CD8-positive, alpha-beta memory T cell (primary cell): ENCODE results near the gene LRCH4. TPM values are rescaled to one million over a fixed set of nuclear protein-coding genes. Genes with fewer than 3 reads are reported as not detected.
"Not testable (repeated sequence)": the region's sequence is repeated elsewhere in the genome, so short reads cannot be mapped to it uniquely, and the experiment has no call there.

Experiments
- CTCF ChIA-PET: fragments of 350-600 bp; sonication (Branson Sonifier 250); formaldehyde crosslinking; loops from one replicate; lab custom pipeline; 2021; ENCODE audit warnings: antibody characterized with exemption; lab: Charles Lee
- POLR2A ChIA-PET: fragments of 350-600 bp; sonication (Branson Sonifier 250); formaldehyde crosslinking; loops from one replicate; lab custom pipeline; 2021; ENCODE audit warnings: antibody characterized with exemption; lab: Charles Lee
- DNase-seq, 5 donors: peaks; one replicate each; pipeline versions ENCODE4 v3.0.0 to v3.0.0-alpha.2; 2020 to 2022; ENCODE audit warnings: mixed read lengths in 1 of 5
- H3K27ac ChIP-seq: one replicate; pipeline ENCODE4 v1.7.0; 2013; ENCODE audit warnings: low read depth, mild to moderate bottlenecking, low read length, moderate library complexity
- H3K27me3 ChIP-seq: 2 replicates; pipeline ENCODE4 v1.7.0; 2013; ENCODE audit warnings: low read length, mild to moderate bottlenecking; ENCODE audit not compliant: insufficient read depth, poor library complexity, severe bottlenecking
- H3K36me3 ChIP-seq: 2 replicates; pipeline ENCODE4 v1.7.0; 2013; ENCODE audit warnings: mild to moderate bottlenecking, low read length, moderate library complexity; ENCODE audit not compliant: insufficient read depth
- H3K4me1 ChIP-seq: 2 replicates; pipeline ENCODE4 v1.7.0; 2013; ENCODE audit warnings: mild to moderate bottlenecking, low read length, moderate library complexity; ENCODE audit not compliant: insufficient read depth
- H3K4me3 ChIP-seq: 2 replicates; pipeline ENCODE4 v1.7.0; 2013; ENCODE audit warnings: mild to moderate bottlenecking, low read length
- H3K9me3 ChIP-seq: 2 replicates; pipeline ENCODE4 v1.7.0; 2013; ENCODE audit warnings: mild to moderate bottlenecking, low read length
- H3K27ac Mint-ChIP-seq, 8 donors: one replicate each; pipeline ENCODE4 v1.8.0; 2020 to 2021; ENCODE audit warnings: mixed read lengths in 8 of 8, mild to moderate bottlenecking in 6 of 8, inconsistent platforms in 3 of 8, moderate library complexity in 3 of 8
- H3K27me3 Mint-ChIP-seq, 2 donors: one replicate each; pipeline ENCODE4 v1.8.0; 2020 to 2021; ENCODE audit warnings: mixed read lengths in 2 of 2, mild to moderate bottlenecking in 1 of 2, moderate library complexity in 1 of 2
- H3K36me3 Mint-ChIP-seq, 3 donors: one replicate each; pipeline ENCODE4 v1.8.0; 2020 to 2021; ENCODE audit warnings: mixed read lengths in 3 of 3, inconsistent platforms in 1 of 3, mild to moderate bottlenecking in 1 of 3
- H3K4me1 Mint-ChIP-seq, 3 donors: one replicate each; pipeline ENCODE4 v1.8.0; 2020 to 2021; ENCODE audit warnings: mixed read lengths in 3 of 3, inconsistent platforms in 1 of 3, mild to moderate bottlenecking in 1 of 3
- H3K4me3 Mint-ChIP-seq, 7 donors: one replicate each; pipeline ENCODE4 v1.8.0; 2020 to 2021; ENCODE audit warnings: mixed read lengths in 7 of 7, mild to moderate bottlenecking in 6 of 7, moderate library complexity in 4 of 7, inconsistent platforms in 2 of 7
- H3K9me3 Mint-ChIP-seq, 5 donors: one replicate each; pipeline ENCODE4 v1.8.0; 2020 to 2022; ENCODE audit warnings: mixed read lengths in 5 of 5, mild to moderate bottlenecking in 3 of 5, moderate library complexity in 2 of 5, inconsistent platforms in 1 of 5
- polyA plus RNA-seq: library from polyadenylated mRNA; unstranded; fragments of 300-500 nt; fragmentation: Illumina TruSeq; gene quantifications from one replicate; pipeline ENCODE4 v1.2.3, GENCODE V29; 2021
- total RNA-seq, 2 experiments: library from RNA; stranded (reverse); gene quantifications; one replicate each; pipeline ENCODE4 v1.2.3, GENCODE V29; 2021

The LRCH4 gene
- total and polyA plus RNA-seq, 3 experiments from 2014 or later, result 101 to 153 (median 109) TPM

GRCh38 chr7:100536695-100537094 is 49.2 kb downstream of the LRCH4 start:
- H3K36me3 Mint-ChIP-seq, H3K9me3 Mint-ChIP-seq, H3K27ac Mint-ChIP-seq, DNase-seq, H3K27me3 Mint-ChIP-seq, H3K27me3 ChIP-seq, H3K27ac ChIP-seq, H3K9me3 ChIP-seq, H3K4me3 Mint-ChIP-seq, H3K4me3 ChIP-seq, H3K36me3 ChIP-seq: not testable (repeated sequence)
- ChIA-PET POLR2A (interaction anchor here (1.0 kb wide), 1 partner anchor 29 kb away, joined by 8 read pairs; no protein-coding TSS in a partner anchor), CTCF (interaction anchor here (1.3 kb wide), 1 partner anchor 86 kb away, joined by 4 read pairs; no protein-coding TSS in a partner anchor)
- peaks cover 25% of the 10 kb centered on the region for H3K4me1 ChIP-seq
- peaks cover 26 to 31% (median 28%) of the 10 kb centered on the region in 3 donors for H3K4me1 Mint-ChIP-seq

GRCh38 chr7:100535982-100536381 is 49.9 kb downstream of the LRCH4 start:
- H3K36me3 ChIP-seq, DNase-seq, H3K4me3 Mint-ChIP-seq, H3K9me3 Mint-ChIP-seq, H3K27me3 ChIP-seq, H3K9me3 ChIP-seq, H3K27ac ChIP-seq, H3K4me3 ChIP-seq, H3K27ac Mint-ChIP-seq, H3K27me3 Mint-ChIP-seq, CTCF ChIA-PET, H3K36me3 Mint-ChIP-seq: not testable (repeated sequence)
- POLR2A ChIA-PET, result interaction anchor here (1.0 kb wide), 1 partner anchor 30 kb away, joined by 8 read pairs; no protein-coding TSS in a partner anchor
- H3K4me1 ChIP-seq, result peaks cover 17% of the 10 kb centered on the region
- H3K4me1 Mint-ChIP-seq, result peaks cover 19 to 24% (median 21%) of the 10 kb centered on the region in 3 donors

GRCh38 chr7:100532165-100533022 is 53.5 kb downstream of the LRCH4 start:
- Histone ChIP-seq H3K4me3 (no peak overlapping the region), H3K4me1 (no peaks in the 10 kb centered on the region), H3K27me3 (no peaks in the 10 kb centered on the region), H3K27ac (no peak overlapping the region), H3K36me3 (no peaks in the 10 kb centered on the region), H3K9me3 (no peaks in the 10 kb centered on the region)
- CTCF ChIA-PET, result interaction anchor here (0.9 to 2.3 kb wide), 3 partner anchors 27 to 50 kb away, joined by 3 to 13 read pairs (median 3); no protein-coding TSS in a partner anchor
- Mint-ChIP-seq H3K4me3 (no peak overlapping the region), H3K9me3 (no peaks in the 10 kb centered on the region), H3K36me3 (no peaks in the 10 kb centered on the region), H3K27ac (no peak overlapping the region), H3K27me3 (no peaks in the 10 kb centered on the region), H3K4me1 (no peaks in the 10 kb centered on the region)
- POLR2A ChIA-PET, result interaction anchor here (0.5 to 1.2 kb wide), 3 partner anchors 17 to 85 kb away, joined by 5 read pairs; no protein-coding TSS in a partner anchor
- DNase-seq, result no peak

GRCh38 chr7:100528108-100528866 is 57.6 kb downstream of the LRCH4 start:
- H3K27me3 ChIP-seq, H3K9me3 Mint-ChIP-seq, H3K4me3 Mint-ChIP-seq, H3K27me3 Mint-ChIP-seq, DNase-seq, H3K4me1 ChIP-seq, H3K36me3 Mint-ChIP-seq, H3K36me3 ChIP-seq, H3K27ac ChIP-seq, H3K4me3 ChIP-seq, H3K4me1 Mint-ChIP-seq, H3K9me3 ChIP-seq, POLR2A ChIA-PET, H3K27ac Mint-ChIP-seq: not testable (repeated sequence)
- CTCF ChIA-PET, result interaction anchor here (1.2 kb wide), 1 partner anchor 82 kb away, joined by 3 read pairs; no protein-coding TSS in a partner anchor

Other genes starting within 250 kb of the LRCH4 start
- 10 to 100 TPM; 33.5 to 33.7 TPM for gene PILRB, start 228.0 kb downstream of the LRCH4 start, total RNA-seq
- 18.1 TPM for gene PILRB, start 228.0 kb downstream of the LRCH4 start, polyA plus RNA-seq
- gene PILRA, start 212.6 kb downstream of the LRCH4 start, total RNA-seq, result 1 to 10 TPM in 1 of 2 experiments, under 1 TPM in 1; 0.84 to 1.9 TPM
- 0.37 TPM for gene PILRA, start 212.6 kb downstream of the LRCH4 start, polyA plus RNA-seq
- gene ZCWPW1, start 157.4 kb downstream of the LRCH4 start, total RNA-seq, result 1 to 10 TPM; 4.3 to 5.0 TPM
- 6.5 TPM for gene ZCWPW1, start 157.4 kb downstream of the LRCH4 start, polyA plus RNA-seq
- gene MEPCE, start 156.3 kb downstream of the LRCH4 start, total RNA-seq, result 10 to 100 TPM; 75.9 to 78.8 TPM
- 13.6 TPM for gene MEPCE, start 156.3 kb downstream of the LRCH4 start, polyA plus RNA-seq
- gene PPP1R35, start 149.6 kb downstream of the LRCH4 start, total RNA-seq, result 10 to 100 TPM; 41.4 to 46.3 TPM
- 50.2 TPM for gene PPP1R35, start 149.6 kb downstream of the LRCH4 start, polyA plus RNA-seq
- 1 to 10 TPM in 1 of 2 experiments, under 1 TPM in 1; 1.00 to 1.7 TPM for gene SPACDR, start 121.9 kb downstream of the LRCH4 start, total RNA-seq
- gene SPACDR, start 121.9 kb downstream of the LRCH4 start, polyA plus RNA-seq, result 0.56 TPM
- 10 to 100 TPM; 96.2 to 99.1 TPM for gene TSC22D4, start 106.9 kb downstream of the LRCH4 start, total RNA-seq
- gene TSC22D4, start 106.9 kb downstream of the LRCH4 start, polyA plus RNA-seq, result 40.5 TPM
- gene NYAP1, start 102.2 kb downstream of the LRCH4 start, total RNA-seq, result under 1 TPM; 0.13 to 0.18 TPM
- not detected for gene NYAP1, start 102.2 kb downstream of the LRCH4 start, polyA plus RNA-seq
- 10 to 100 TPM; 60.5 to 63.1 TPM for gene AGFG2, start 46.9 kb downstream of the LRCH4 start, total RNA-seq
- 36.2 TPM for gene AGFG2, start 46.9 kb downstream of the LRCH4 start, polyA plus RNA-seq
- 10 to 100 TPM; 13.9 to 14.3 TPM for gene SAP25, start 12.2 kb downstream of the LRCH4 start, total RNA-seq
- 0.56 TPM for gene SAP25, start 12.2 kb downstream of the LRCH4 start, polyA plus RNA-seq
- gene FBXO24, start 199 bp upstream of the LRCH4 start, total RNA-seq, result under 1 TPM; 0.47 to 0.50 TPM
- gene FBXO24, start 199 bp upstream of the LRCH4 start, polyA plus RNA-seq, result not detected
- 1 to 10 TPM; 6.8 TPM for gene PCOLCE, start 16.2 kb upstream of the LRCH4 start, total RNA-seq
- 1.6 TPM for gene PCOLCE, start 16.2 kb upstream of the LRCH4 start, polyA plus RNA-seq
- gene MOSPD3, start 26.4 kb upstream of the LRCH4 start, total RNA-seq, result 10 to 100 TPM; 16.2 to 16.3 TPM
- gene MOSPD3, start 26.4 kb upstream of the LRCH4 start, polyA plus RNA-seq, result 29.7 TPM
- 10 to 100 TPM; 14.6 to 17.7 TPM for gene TFR2, start 55.4 kb upstream of the LRCH4 start, total RNA-seq
- gene TFR2, start 55.4 kb upstream of the LRCH4 start, polyA plus RNA-seq, result 2.7 TPM
- gene ACTL6B, start 70.3 kb upstream of the LRCH4 start, total RNA-seq, result not detected
- gene ACTL6B, start 70.3 kb upstream of the LRCH4 start, polyA plus RNA-seq, result not detected
- gene GNB2, start 87.6 kb upstream of the LRCH4 start, total RNA-seq, result 100 to 1,000 TPM; 253 to 262 TPM
- 62.9 TPM for gene GNB2, start 87.6 kb upstream of the LRCH4 start, polyA plus RNA-seq
- 10 to 100 TPM; 51.4 to 54.7 TPM for gene GIGYF1, start 108.1 kb upstream of the LRCH4 start, total RNA-seq
- gene GIGYF1, start 108.1 kb upstream of the LRCH4 start, polyA plus RNA-seq, result 3.2 TPM
- gene POP7, start 120.0 kb upstream of the LRCH4 start, total RNA-seq, result 10 to 100 TPM; 79.7 to 83.3 TPM
- 51.7 TPM for gene POP7, start 120.0 kb upstream of the LRCH4 start, polyA plus RNA-seq
- under 1 TPM in 1 of 2 experiments, not detected in 1; 0.22 TPM for gene EPO, start 134.3 kb upstream of the LRCH4 start, total RNA-seq
- not detected for gene EPO, start 134.3 kb upstream of the LRCH4 start, polyA plus RNA-seq
- not detected for gene ZAN, start 147.5 kb upstream of the LRCH4 start, total RNA-seq
- gene ZAN, start 147.5 kb upstream of the LRCH4 start, polyA plus RNA-seq, result not detected
- gene EPHB4, start 241.4 kb upstream of the LRCH4 start, total RNA-seq, result 1 to 10 TPM; 2.5 to 2.9 TPM
- gene EPHB4, start 241.4 kb upstream of the LRCH4 start, polyA plus RNA-seq, result not detected